ENCODE data around the gene BCR.

- TF ChIP-seq CTCF (IDR thresholded peaks at IDR 0.05): no peak
- TF ChIP-seq POLR2A (IDR thresholded peaks at IDR 0.05): no peak
Observed at GRCh38 chr22:23269441-23270211, 89.3 kb downstream of the BCR start.
